Caco-2 (cell line): ENCODE measurements around the gene SEC22A. TPM values are rescaled to one million over a fixed set of nuclear protein-coding genes. Genes with fewer than 3 reads are reported as not detected.

Experiments
- BruUV-seq: library from RNA; stranded (reverse); fragments of 400-500 nt; replicated peaks from 2 replicates; lab custom pipeline; 2021; lab: Mats Ljungman, UMichigan
- CTCF ChIA-PET: fragments of 300-600 bp; sonication (Branson Sonifier 250); formaldehyde crosslinking; loops from one replicate; lab custom pipeline; 2022; ENCODE audit warnings: antibody characterized with exemption; lab: Charles Lee
- POLR2A ChIA-PET: fragments of 300-600 bp; sonication (Branson Sonifier 250); formaldehyde crosslinking; loops from one replicate; lab custom pipeline; 2022; ENCODE audit warnings: antibody characterized with exemption; lab: Charles Lee
- DNase-seq, 2 experiments: peaks; one replicate each; pipeline versions ENCODE4 v3.0.0 to v3.0.0-alpha.2; 2020 to 2022
- H3K27me3 ChIP-seq: replicated peaks from 2 replicates; pipeline ENCODE4 v1.6.0; 2011; ENCODE audit warnings: low read length; ENCODE audit not compliant: control insufficient read depth, insufficient read depth
- H3K36me3 ChIP-seq: 2 replicates; pipeline ENCODE4 v1.5.1; 2011; ENCODE audit warnings: low read length; ENCODE audit not compliant: control insufficient read depth, insufficient read depth
- H3K4me1 ChIP-seq: fragments of 250-450 bp; sonication (Bioruptor Pico); 2 replicates; pipeline ENCODE4 v1.5.1; 2020; ENCODE audit warnings: mild to moderate bottlenecking
- H3K4me3 ChIP-seq: 2 replicates; pipeline ENCODE4 v1.5.1; 2011; ENCODE audit warnings: low read depth, mild to moderate bottlenecking, control low read depth, low read length
- H3K9me3 ChIP-seq: fragments of 250-450 bp; sonication (Bioruptor Pico); 2 replicates; pipeline ENCODE4 v1.5.1; 2020; ENCODE audit warnings: mild to moderate bottlenecking, moderate library complexity
- H3K27ac Mint-ChIP-seq: one replicate; pipeline ENCODE4 v1.8.0; 2022; ENCODE audit warnings: mixed read lengths; ENCODE audit not compliant: unreplicated experiment
- H3K27me3 Mint-ChIP-seq: one replicate; pipeline ENCODE4 v1.8.0; 2022; ENCODE audit warnings: mixed read lengths; ENCODE audit not compliant: insufficient read depth, unreplicated experiment
- H3K36me3 Mint-ChIP-seq: one replicate; pipeline ENCODE4 v1.8.0; 2022; ENCODE audit warnings: mild to moderate bottlenecking, mixed read lengths; ENCODE audit not compliant: insufficient read depth, unreplicated experiment
- H3K4me1 Mint-ChIP-seq: one replicate; pipeline ENCODE4 v1.8.0; 2022; ENCODE audit warnings: low read depth, mixed read lengths; ENCODE audit not compliant: unreplicated experiment
- H3K4me3 Mint-ChIP-seq: one replicate; pipeline ENCODE4 v1.8.0; 2022; ENCODE audit warnings: mild to moderate bottlenecking, moderate library complexity, mixed read lengths; ENCODE audit not compliant: unreplicated experiment
- H3K9me3 Mint-ChIP-seq: one replicate; pipeline ENCODE4 v1.8.0; 2022; ENCODE audit warnings: mixed read lengths; ENCODE audit not compliant: unreplicated experiment
- intact Hi-C: fragments of 100-400 bp; cut with micrococcal nuclease; formaldehyde crosslinking; loops from one replicate; pipeline ENCODE4 v1.10.0; 2022; ENCODE audit not compliant: unreplicated experiment
- total RNA-seq: library from RNA; stranded (reverse); gene quantifications from 2 replicates; pipeline ENCODE4 v1.2.3, GENCODE V29; 2022
- TF ChIP-seq, protein P1 (sequence below), 2 experiments: fragments of 200-600 bp in 1 of 2; IDR thresholded peaks; 1 replicate in 1 of 2; 2 replicates in 1 of 2; pipeline versions ENCODE4 v1.5.1 to v1.8.0; 2011 to 2022; ENCODE audit warnings: antibody characterized with exemption in 1 of 2, control low read depth in 1 of 2, inconsistent platforms in 1 of 2, low read depth in 1 of 2, low read length in 1 of 2, mild to moderate bottlenecking in 1 of 2, moderate library complexity in 1 of 2; ENCODE audit not compliant: insufficient read depth in 1 of 2, severe bottlenecking in 1 of 2, unreplicated experiment in 1 of 2

SEC22A gene
- total RNA-seq, 1 experiment from 2014 or later, result 17.7 TPM

DNA sequence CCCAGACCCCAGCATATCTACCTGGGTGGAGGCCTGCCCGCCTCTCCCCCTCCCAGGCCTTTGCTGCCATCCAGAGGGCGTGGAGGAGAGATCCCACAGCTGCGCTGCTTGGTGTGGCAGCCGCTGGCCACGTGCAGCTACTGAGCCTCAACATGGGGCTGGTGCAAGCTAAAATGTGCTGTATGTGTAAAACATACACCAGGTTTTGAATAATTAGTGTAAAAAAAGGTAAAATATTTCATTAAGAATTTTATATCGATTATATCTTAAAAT lies 95.8 kb downstream of the SEC22A start:
- no peaks in the 10 kb centered on the region for H3K27me3 ChIP-seq
- H3K4me3 Mint-ChIP-seq, result no peak overlapping the region
- CTCF ChIA-PET, result no interaction called here
- H3K4me1 Mint-ChIP-seq, result no peaks in the 10 kb centered on the region
- no peak for DNase-seq
- no peaks in the 10 kb centered on the region for H3K9me3 Mint-ChIP-seq
- TF ChIP-seq, protein P1, sequence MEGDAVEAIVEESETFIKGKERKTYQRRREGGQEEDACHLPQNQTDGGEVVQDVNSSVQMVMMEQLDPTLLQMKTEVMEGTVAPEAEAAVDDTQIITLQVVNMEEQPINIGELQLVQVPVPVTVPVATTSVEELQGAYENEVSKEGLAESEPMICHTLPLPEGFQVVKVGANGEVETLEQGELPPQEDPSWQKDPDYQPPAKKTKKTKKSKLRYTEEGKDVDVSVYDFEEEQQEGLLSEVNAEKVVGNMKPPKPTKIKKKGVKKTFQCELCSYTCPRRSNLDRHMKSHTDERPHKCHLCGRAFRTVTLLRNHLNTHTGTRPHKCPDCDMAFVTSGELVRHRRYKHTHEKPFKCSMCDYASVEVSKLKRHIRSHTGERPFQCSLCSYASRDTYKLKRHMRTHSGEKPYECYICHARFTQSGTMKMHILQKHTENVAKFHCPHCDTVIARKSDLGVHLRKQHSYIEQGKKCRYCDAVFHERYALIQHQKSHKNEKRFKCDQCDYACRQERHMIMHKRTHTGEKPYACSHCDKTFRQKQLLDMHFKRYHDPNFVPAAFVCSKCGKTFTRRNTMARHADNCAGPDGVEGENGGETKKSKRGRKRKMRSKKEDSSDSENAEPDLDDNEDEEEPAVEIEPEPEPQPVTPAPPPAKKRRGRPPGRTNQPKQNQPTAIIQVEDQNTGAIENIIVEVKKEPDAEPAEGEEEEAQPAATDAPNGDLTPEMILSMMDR (IDR thresholded peaks at IDR 0.05; ENCODE audit: insufficient read depth in 1 of 2, low read depth in 1 of 2, low read length in 1 of 2, severe bottlenecking in 1 of 2, unreplicated experiment in 1 of 2), result no peak
- H3K9me3 ChIP-seq, result no peaks in the 10 kb centered on the region
- H3K36me3 Mint-ChIP-seq, result no peaks in the 10 kb centered on the region
- H3K36me3 ChIP-seq, result no peaks in the 10 kb centered on the region
- no TSS peak for BruUV-seq
- no peak overlapping the region for H3K4me3 ChIP-seq
- H3K27ac Mint-ChIP-seq, result no peak overlapping the region
- intact Hi-C loops, result no loop called here
- POLR2A ChIA-PET, result no interaction called here
- no peaks in the 10 kb centered on the region for H3K4me1 ChIP-seq
- H3K27me3 Mint-ChIP-seq, result peaks cover 19% of the 10 kb centered on the region

DNA sequence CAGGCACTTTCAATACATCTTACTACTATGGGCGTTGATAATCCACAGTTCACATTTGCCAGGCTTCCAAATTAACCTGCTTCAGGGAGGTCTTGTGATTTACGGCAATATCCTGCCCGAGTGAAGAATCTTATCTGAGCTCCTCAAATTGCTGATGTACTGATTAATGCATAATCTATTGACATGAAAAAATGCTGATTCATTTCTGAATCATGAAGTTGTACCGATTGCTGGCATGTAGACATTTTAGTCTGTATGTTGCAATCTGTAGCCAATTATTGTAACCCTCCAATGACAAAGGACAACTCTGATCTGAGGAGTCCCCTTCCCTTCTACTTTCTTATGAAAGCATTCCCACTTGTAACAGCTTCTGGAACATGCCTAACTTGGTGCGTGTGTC lies 97.2 kb downstream of the SEC22A start:
- Mint-ChIP-seq H3K36me3 (no peaks in the 10 kb centered on the region), H3K27me3 (peaks cover 14% of the 10 kb centered on the region), H3K4me1 (no peaks in the 10 kb centered on the region), H3K27ac (no peak overlapping the region), H3K4me3 (no peak overlapping the region), H3K9me3 (no peaks in the 10 kb centered on the region)
- H3K27me3 ChIP-seq, result no peaks in the 10 kb centered on the region
- TF ChIP-seq, protein P1 (IDR thresholded peaks at IDR 0.05; ENCODE audit: insufficient read depth in 1 of 2, low read depth in 1 of 2, low read length in 1 of 2, severe bottlenecking in 1 of 2, unreplicated experiment in 1 of 2), result no peak
- no peaks in the 10 kb centered on the region for H3K9me3 ChIP-seq
- no peaks in the 10 kb centered on the region for H3K36me3 ChIP-seq
- POLR2A ChIA-PET, result no interaction called here
- BruUV-seq, result no TSS peak
- DNase-seq, result no peak
- H3K4me3 ChIP-seq, result no peak overlapping the region
- no peaks in the 10 kb centered on the region for H3K4me1 ChIP-seq
- CTCF ChIA-PET, result no interaction called here
- intact Hi-C loops, result no loop called here

DNA sequence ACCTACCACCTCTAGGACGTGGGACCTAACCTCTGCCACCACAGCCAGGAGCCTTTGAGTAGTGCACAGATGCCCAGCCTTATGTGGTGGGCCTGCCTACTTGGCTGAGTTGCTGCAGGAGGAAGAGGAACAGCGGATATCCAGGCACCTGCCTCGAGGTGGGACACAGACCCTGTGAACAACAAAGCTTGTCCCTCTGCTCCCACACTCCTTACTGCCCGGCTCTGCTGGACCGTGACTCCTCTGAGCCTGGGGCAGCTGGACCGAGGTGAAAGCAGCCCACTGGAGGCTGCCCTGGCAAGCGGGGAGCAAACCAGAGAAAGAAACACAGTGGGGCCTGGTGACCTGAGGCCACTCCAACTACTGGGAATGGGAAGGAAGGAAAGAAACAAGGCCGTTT lies 97.8 kb downstream of the SEC22A start:
- TF ChIP-seq, protein P1 (IDR thresholded peaks at IDR 0.05; ENCODE audit: insufficient read depth in 1 of 2, low read depth in 1 of 2, low read length in 1 of 2, severe bottlenecking in 1 of 2, unreplicated experiment in 1 of 2), result no peak
- DNase-seq, result no peak
- BruUV-seq, result no TSS peak
- no peak overlapping the region for H3K27ac Mint-ChIP-seq
- H3K9me3 Mint-ChIP-seq, result no peaks in the 10 kb centered on the region
- intact Hi-C loops, result no loop called here
- no peak overlapping the region for H3K4me3 Mint-ChIP-seq
- Histone ChIP-seq H3K4me1 (no peaks in the 10 kb centered on the region), H3K36me3 (no peaks in the 10 kb centered on the region), H3K4me3 (no peak overlapping the region), H3K27me3 (no peaks in the 10 kb centered on the region), H3K9me3 (no peaks in the 10 kb centered on the region)
- CTCF ChIA-PET, result no interaction called here
- H3K36me3 Mint-ChIP-seq, result no peaks in the 10 kb centered on the region
- POLR2A ChIA-PET, result no interaction called here
- peaks cover 8% of the 10 kb centered on the region for H3K27me3 Mint-ChIP-seq
- H3K4me1 Mint-ChIP-seq, result no peaks in the 10 kb centered on the region
